OCI-LY3 (cell line): ENCODE results near the gene CDKN2C.

Experiments
- EZH2phosphoT487 ChIP-seq: fragments of 200-600 bp; shearing (Covaris generic); IDR thresholded peaks from 2 replicates; pipeline ENCODE4 v1.6.1; 2018; ENCODE audit warnings: antibody characterized with exemption, mixed run types, low read depth
- TF ChIP-seq, protein P1 (sequence below): fragments of 200-600, 300-600 bp; sonication (generic); IDR thresholded peaks from 2 replicates; pipeline ENCODE4 v1.5.1; 2014; ENCODE audit warnings: antibody characterized with exemption, low read length, low read depth

DNA sequence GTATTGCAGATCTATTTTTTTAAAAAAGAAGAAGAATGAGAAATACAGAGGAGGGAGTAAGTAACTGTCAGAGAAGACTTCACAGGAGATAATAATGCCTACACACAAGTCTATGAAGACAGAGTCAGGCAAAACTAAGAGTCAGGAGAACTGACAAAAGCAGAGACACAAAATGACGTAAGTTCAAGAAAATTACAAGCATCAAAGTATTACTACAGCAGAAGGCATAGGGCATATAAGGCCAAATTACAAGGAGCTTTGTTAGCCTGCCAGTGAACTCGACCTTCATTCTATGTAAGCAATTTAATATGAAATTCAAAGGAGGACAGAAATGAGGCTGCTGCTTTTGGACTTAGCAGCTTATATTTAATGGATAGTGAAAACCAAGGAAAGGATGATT, 33.7 kb upstream of the CDKN2C start:
- TF ChIP-seq, protein P1, sequence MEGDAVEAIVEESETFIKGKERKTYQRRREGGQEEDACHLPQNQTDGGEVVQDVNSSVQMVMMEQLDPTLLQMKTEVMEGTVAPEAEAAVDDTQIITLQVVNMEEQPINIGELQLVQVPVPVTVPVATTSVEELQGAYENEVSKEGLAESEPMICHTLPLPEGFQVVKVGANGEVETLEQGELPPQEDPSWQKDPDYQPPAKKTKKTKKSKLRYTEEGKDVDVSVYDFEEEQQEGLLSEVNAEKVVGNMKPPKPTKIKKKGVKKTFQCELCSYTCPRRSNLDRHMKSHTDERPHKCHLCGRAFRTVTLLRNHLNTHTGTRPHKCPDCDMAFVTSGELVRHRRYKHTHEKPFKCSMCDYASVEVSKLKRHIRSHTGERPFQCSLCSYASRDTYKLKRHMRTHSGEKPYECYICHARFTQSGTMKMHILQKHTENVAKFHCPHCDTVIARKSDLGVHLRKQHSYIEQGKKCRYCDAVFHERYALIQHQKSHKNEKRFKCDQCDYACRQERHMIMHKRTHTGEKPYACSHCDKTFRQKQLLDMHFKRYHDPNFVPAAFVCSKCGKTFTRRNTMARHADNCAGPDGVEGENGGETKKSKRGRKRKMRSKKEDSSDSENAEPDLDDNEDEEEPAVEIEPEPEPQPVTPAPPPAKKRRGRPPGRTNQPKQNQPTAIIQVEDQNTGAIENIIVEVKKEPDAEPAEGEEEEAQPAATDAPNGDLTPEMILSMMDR: no peak
- no peak for TF ChIP-seq EZH2phosphoT487
